Embryonic facial prominence (tissue), 1 donor: ENCODE data around the gene NSD2.
"Not testable (repeated sequence)": the region's sequence is repeated elsewhere in the genome, so short reads cannot be mapped to it uniquely, and the experiment has no call there.

Experiments
- DNase-seq: peaks from one replicate; pipeline ENCODE4 v3.0.0-alpha.2; 2016; ENCODE audit errors: extremely low spot score

The NSD2 gene

GRCh38 chr4:1984406-1985191 lies 113.4 kb downstream of the NSD2 start:
- DNase-seq, result no peak

GRCh38 chr4:1985294-1985693 lies 114.1 kb downstream of the NSD2 start:
- no peak for DNase-seq

- no peak for DNase-seq
Observed at GRCh38 chr4:1985780-1986577, 114.8 kb downstream of the NSD2 start.

DNA sequence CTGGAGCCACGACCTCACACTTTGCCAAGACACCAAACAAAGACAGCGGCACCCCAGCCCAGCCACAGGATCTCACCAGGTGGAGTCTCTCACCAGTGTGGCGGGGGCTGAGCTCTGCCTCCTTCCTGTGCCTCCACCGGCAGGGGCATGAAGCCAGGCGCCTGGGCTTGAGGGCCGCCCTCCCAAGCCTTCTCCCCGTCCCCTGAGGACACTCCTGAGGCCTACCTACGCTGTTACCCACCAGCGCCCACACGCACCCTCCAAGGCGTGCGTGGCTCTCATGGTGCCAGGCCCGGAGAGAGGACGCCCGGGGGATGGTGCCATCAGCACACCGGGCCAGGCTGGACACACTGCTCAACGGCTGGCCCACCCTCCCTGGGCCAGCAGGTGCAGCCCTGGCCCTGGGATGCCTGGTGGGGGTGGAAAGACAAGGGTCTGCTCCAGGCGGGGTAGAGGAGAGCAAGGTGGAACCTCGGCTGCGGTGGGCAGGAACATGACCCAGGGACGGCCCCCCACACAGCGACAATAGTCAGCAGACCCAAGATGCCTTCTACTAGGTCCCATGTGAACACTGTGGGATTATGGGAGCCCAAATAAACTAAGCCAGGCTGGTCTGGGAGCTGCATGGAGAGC lies 115.5 kb downstream of the NSD2 start:
- DNase-seq, result no peak

GRCh38 chr4:1987296-1987695 lies 116.1 kb downstream of the NSD2 start:
- no peak for DNase-seq

DNA sequence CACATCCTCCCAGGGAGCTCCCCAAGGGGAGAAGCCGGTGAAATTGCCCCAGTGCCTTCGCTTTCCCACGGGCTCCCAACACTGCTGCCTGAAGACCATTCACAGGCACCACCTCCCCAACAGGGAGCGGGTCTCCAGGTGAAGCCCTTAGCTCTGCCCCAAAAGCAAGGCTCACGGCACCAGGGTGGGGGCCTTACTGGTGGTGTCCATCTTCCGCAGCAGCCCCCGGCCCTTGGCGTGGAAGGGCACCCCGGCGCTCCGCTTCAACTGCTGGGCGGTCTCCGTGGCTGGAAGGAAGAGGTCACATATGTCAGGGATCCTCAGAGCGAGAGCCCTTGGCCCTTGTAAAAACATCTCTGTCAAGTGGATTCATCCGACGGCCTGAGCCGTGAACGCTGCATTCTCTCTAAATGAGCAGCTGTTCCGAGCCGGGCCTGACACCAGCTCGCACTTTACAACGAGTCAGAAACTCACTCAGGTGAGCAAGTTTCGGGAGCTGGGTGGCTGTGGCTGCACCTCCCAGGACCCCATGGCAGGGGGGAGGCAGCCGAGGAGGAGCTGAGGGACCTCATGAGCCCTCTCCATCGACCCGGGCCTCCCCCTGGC lies 116.6 kb downstream of the NSD2 start:
- DNase-seq, result no peak

GRCh38 chr4:1988327-1988724 lies 117.1 kb downstream of the NSD2 start:
- no peak for DNase-seq

GRCh38 chr4:1989533-1990347 lies 118.5 kb downstream of the NSD2 start:
- DNase-seq, result no peak

- DNase-seq, result no peak
Observed at GRCh38 chr4:1990348-1990645, 119.1 kb downstream of the NSD2 start.

- no peak for DNase-seq
Observed at GRCh38 chr4:1990676-1991075, 119.5 kb downstream of the NSD2 start.

DNA sequence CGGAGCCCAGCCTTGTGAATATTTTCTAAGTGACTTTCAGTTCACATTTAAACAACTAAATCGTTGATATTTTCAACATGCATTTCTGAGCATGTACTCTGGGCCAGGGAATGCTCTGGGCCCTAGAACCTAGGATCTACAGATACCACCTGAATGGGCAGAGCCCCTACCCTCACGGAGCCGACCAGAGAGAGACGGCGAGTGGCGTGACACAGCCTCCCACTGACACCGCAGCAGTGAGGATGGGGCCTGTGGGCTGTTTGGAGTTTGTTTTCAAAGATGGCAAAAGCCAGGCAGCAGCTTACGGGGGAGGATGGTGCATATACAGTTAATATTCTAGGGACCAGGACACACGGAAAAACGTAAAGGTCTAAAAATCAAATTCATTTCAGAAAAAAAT lies 119.9 kb downstream of the NSD2 start:
- no peak for DNase-seq

DNA sequence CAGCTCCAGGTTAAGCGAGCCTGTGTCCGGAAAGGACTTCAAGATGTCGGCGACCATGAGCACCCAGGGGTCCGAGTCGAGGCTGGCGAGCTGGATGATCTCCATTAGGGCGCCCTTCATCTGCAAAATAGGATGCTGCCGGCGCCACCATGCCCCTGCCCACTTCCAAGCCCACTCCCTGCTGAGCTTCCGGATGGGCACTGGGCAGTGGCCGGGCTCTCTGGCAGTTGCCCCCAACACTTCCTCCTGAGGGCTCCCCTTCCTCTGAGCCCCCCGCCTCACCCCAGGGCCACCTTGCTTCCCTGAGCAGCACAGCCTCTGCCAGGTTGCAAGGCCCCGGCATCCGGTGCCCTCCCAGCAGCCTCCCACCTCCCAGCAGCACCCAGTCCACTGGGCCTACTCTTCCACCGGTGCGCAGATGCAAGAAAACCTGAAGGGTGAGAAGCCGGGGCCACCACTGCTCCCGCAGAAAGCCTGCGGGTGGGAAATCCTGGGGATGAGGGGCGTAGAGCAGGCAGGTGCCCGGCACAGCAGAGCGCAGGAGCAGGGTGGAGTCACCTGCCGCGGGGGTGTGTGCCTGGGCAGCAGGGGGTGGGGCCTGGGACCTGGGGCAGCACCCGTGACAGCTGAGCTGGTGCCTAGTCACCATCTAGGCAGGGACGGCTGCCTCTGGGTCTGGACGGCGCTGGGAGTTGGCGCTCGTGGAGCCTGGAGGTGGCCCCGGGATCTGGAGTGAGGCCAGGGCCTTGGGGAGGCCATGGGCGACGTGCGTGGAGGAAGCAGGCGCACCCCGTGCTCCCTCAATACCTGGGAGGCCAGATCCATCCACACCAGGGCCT lies 120.6 kb downstream of the NSD2 start:
- DNase-seq, result no peak

DNA sequence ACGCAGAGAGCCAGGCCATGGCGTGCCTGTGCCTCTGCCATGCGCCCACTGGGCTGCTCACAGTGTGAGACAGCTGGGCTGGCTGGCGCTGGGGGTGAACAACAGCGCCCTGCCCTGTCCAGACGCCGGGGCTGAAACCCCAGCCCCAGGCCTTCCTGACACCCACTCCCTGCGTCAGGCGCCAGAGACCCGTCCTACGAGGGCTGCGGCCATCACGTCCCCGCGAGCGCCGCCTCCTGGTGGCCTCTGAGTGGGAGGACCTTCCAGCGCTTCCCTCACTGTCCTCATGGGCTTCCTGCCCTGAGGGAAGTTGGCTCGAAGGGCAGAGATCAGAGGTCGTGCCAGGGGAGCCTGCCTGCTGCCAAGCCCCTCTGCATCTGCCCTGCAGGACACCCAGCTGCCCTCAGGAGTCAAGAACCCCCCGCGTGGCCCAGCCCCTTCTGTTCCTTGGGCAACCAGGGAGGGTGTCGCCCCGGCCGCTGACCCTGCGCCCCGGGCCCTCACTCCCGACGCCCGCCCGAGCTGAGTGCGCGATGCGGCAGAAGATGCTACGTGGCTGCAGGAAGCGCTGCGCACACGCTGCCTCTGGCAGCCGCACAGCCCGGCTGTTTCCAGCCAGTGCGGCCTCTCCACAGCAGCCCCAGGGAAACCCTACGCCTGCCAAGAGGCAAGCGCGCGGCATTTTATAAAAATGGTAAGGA lies 121.4 kb downstream of the NSD2 start:
- no peak for DNase-seq

GRCh38 chr4:1993169-1993516 lies 122.0 kb downstream of the NSD2 start:
- DNase-seq, result no peak

DNA sequence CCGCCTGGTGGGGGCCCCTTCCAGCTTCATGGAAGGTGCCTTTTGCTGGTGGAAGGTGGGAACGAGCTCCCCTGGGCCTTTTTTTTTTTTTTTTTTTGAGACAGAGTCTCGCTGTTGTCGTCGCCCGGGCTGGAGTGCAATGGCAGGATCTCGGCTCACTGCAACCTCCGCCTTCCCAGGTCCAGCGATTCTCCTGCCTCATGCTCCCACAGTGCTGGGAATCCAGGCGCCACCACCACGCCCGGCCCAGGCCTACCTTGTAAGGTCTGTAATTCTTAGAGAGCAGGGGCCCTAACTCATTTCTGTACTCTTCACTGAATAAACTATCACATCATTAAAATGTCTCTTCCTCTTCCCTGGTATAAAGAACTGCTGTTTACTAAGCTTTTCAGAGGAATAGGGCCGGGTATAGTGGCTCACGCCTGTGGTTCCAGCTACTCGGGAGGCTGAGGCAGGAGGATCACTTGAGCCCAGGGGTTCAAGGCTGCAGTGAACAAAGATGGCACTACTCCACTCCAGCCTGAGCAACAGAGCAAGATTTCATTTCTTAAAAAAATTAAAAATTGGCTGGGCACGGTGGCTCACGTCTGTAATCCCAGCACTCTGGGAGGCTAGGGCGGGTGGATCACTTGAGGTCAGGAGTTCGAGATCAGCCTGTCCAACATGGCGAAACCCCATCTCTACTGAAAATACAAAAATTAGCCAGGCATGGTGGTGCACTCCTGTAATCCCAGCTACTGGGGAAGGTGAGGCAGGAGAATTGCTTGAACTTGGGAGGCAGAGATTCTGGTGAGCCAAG lies 122.7 kb downstream of the NSD2 start:
- not testable (repeated sequence) for DNase-seq

DNA sequence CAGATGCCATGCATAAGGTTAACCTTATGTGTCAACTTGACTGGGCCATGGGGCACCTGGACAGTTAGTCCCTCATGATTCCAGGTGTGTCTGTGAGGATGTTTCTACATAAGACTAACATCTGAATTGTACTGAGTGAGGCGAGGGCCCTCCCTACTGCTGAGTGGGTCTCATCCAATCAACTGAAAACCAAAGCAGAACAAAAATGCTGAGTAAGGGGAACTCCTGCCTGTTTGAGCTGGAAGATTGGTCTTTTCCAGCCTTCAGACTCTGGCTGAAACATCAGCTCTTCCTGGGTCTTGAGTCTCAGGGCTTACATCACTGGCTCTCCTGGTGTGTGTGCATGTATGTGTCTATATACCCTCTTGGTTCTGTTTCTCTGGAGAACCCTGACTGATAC lies 123.7 kb downstream of the NSD2 start:
- no peak for DNase-seq

DNA sequence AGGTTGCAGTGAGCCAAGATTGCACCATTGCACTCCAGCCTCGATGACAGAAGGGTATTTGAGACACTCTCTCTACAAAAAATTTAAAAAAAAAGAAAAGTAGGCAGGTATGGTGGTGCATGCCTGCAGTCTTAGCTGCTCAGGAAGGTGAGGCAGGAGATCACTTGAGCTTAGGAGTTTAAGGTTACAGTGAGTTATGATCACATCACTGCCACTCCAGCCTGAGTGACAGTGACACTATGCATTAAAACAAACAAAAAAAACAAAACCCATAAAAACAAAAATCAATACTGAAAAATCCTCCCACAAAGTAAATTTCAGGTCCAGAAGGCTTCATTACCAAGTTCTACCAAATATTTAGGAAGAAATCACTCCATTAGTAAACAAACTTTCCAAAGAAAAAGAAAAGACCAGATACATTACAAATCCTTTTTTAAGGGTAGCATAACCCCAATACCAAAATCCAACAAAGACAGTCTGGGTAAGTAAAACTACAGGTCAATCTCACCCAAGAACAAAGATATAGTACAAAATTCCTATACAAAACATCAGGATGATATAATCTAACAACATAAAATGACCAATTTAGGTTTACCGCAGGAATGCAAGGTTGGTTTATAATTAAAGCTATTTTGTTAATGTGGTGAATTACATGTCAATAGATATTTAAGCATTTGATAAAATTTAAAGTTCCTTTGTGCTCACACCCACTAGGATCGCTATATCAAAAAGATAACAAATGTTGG lies 125.8 kb downstream of the NSD2 start:
- no peak for DNase-seq

GRCh38 chr4:1997712-1998111 lies 126.5 kb downstream of the NSD2 start:
- DNase-seq, result no peak

DNA sequence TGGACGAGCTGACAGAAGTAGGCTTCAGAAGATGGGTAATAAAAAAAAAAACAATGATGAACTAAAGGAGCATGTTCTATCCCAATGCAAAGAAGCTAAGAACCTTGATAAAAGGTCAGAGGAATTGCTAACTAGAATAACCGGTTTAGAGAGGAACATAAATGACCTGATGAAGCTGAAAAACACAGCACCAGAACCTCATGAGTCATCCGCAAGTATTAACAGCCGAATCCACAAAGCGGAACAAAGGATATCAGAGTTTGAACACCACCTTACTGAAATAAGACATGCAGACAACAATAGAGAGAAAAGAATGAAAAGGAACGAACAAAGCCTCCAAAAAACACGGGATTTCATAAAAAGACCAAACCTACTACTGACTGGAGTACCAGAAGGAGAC lies 127.1 kb downstream of the NSD2 start:
- DNase-seq, result no peak
